ENCODE measurements around the gene ZNF846. TPM values are rescaled to one million over a fixed set of nuclear protein-coding genes. Genes with fewer than 3 reads are reported as not detected.
A peak's percentile ranks its signal among the peaks of the same experiment; 100 is the strongest.
"Not testable (repeated sequence)": the region's sequence is repeated elsewhere in the genome, so short reads cannot be mapped to it uniquely, and the experiment has no call there.

Gene ZNF846
- total RNA-seq, 1 donor from 2014 or later: 19.0 TPM

DNA sequence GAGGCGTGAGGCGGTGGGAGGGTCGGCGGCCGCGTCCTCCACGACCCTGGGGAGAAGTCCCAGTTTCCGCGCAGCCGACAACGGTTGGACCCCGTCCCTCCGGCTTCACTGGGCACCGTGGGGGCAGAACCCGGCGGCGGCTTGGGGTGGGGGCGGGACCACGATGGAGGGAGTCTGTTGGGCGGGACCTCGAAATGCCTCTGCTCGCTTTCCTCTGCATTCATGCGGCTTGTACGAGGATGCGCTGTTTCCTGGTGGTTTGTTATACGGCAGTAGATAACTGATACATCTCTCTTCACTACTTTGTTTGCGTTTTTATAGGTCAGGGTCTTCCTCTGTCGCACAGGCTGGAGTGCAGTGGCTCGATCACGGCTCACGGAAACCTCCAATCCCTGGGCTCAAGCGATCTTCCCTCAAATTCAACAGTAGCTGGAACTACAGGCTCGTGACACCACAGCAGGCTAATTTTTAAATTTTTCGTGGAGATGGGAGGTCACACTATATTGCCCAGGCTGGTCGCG, 24.6 kb upstream of the ZNF846 start:
- peak; percentile 67 for DNase-seq
- TF ChIP-seq, protein P1, sequence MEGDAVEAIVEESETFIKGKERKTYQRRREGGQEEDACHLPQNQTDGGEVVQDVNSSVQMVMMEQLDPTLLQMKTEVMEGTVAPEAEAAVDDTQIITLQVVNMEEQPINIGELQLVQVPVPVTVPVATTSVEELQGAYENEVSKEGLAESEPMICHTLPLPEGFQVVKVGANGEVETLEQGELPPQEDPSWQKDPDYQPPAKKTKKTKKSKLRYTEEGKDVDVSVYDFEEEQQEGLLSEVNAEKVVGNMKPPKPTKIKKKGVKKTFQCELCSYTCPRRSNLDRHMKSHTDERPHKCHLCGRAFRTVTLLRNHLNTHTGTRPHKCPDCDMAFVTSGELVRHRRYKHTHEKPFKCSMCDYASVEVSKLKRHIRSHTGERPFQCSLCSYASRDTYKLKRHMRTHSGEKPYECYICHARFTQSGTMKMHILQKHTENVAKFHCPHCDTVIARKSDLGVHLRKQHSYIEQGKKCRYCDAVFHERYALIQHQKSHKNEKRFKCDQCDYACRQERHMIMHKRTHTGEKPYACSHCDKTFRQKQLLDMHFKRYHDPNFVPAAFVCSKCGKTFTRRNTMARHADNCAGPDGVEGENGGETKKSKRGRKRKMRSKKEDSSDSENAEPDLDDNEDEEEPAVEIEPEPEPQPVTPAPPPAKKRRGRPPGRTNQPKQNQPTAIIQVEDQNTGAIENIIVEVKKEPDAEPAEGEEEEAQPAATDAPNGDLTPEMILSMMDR (IDR thresholded peaks at IDR 0.05; ENCODE audit: partially characterized antibody, unreplicated experiment): no peak

DNA sequence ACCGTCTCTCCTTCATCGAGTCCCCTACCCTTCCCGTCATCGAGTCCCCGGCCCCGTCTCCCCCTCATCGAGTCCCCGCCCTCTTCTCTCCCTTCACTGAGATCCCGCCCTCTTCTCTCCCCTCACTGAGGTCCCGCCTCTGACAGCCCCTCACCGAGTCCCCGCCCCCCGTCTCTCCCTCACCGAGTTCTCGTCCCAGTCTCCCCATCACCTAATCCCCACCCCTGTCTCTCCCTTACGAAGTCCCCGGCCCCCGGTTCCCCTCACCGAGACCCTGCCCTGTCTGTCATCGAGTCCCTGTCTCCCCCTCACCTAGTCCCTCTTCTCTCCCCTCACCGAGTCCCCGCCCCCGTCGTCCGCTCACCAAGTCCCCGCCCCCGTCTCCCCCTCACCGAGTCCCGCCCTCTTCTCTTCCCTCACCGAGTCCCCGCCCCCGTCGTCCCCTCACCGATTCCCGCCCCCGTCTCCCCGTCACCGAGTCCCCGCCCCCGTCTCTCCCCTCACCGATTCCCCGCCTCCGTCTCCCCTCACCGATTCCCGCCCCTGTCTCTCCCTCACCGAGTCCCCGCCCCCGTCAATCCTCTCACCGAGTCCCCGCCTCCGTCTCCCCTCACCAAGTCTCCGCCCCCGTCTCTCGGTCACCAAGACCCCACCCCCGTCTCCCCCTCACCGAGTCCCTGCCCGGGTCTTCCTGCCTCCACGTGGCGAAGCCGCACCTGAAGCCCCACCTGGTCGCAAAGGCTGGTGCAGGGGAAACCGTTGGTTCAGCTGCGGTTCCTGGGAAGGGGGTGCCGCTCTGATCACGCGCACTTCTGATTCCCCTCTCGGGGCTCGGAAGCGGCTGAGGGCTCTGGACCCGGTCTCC, 23.9 kb upstream of the ZNF846 start:
- Mint-ChIP-seq H3K27ac (ENCODE audit: unreplicated experiment) (peak overlapping the region; percentile 55), H3K4me1 (ENCODE audit: low read depth, unreplicated experiment) (peaks cover 4% of the 10 kb centered on the region), H3K4me3 (ENCODE audit: unreplicated experiment) (peak overlapping the region; percentile 87), H3K36me3 (ENCODE audit: unreplicated experiment) (peaks cover 4% of the 10 kb centered on the region), H3K9me3 (ENCODE audit: unreplicated experiment) (peaks cover 5% of the 10 kb centered on the region), H3K27me3 (ENCODE audit: unreplicated experiment) (peaks cover 5% of the 10 kb centered on the region)
- peak; percentile 91 for DNase-seq
- TF ChIP-seq, protein P1 (IDR thresholded peaks at IDR 0.05; ENCODE audit: partially characterized antibody, unreplicated experiment): no peak

More for the DNA sequence above, 24.6 kb upstream of the ZNF846 start:
- peak overlapping the region; percentile 87 for H3K4me3 Mint-ChIP-seq (ENCODE audit: unreplicated experiment)
- H3K36me3 Mint-ChIP-seq (ENCODE audit: unreplicated experiment): peaks cover 4% of the 10 kb centered on the region
- H3K27ac Mint-ChIP-seq (ENCODE audit: unreplicated experiment): peak overlapping the region; percentile 22
- peaks cover 4% of the 10 kb centered on the region for H3K4me1 Mint-ChIP-seq (ENCODE audit: low read depth, unreplicated experiment)
- H3K27me3 Mint-ChIP-seq (ENCODE audit: unreplicated experiment): peaks cover 3% of the 10 kb centered on the region
- H3K9me3 Mint-ChIP-seq (ENCODE audit: unreplicated experiment): peaks cover 5% of the 10 kb centered on the region

DNA sequence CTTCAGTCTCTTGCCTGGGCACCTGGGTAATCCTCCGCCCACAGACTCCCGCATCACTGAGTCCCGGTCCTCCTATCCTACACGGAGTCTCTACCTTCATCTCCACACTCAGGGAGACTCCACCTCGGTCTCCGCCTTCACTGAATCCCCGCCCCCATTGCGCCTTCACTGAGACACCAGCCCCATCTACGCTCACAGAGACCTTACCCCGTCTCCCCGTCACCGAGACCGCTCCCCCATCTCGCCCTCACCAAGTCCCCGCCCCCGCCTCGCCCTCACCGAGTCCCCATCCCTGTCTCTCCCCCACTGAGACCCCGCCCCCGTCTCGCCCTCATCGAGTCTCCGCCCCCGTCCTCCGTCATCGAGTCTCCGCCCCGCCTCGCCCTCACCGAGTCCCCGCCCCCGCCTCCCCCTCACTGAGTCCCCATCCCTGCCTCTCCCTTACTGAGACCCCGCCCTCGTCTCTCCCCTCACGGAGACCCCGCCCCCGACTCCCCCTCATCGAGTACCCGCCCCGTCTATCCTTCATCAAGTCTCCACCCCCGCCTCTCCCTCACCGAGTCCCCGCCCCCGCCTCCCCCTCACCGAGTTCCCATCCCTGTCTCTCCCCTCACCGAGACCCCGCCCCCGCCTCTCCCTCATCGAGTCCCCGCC, 23.1 kb upstream of the ZNF846 start:
- TF ChIP-seq, protein P1 (IDR thresholded peaks at IDR 0.05; ENCODE audit: partially characterized antibody, unreplicated experiment): no peak
- Mint-ChIP-seq H3K36me3 (ENCODE audit: unreplicated experiment) (peaks cover 4% of the 10 kb centered on the region), H3K9me3 (ENCODE audit: unreplicated experiment) (peaks cover 6% of the 10 kb centered on the region), H3K4me1 (ENCODE audit: low read depth, unreplicated experiment) (peaks cover 4% of the 10 kb centered on the region), H3K27ac (ENCODE audit: unreplicated experiment) (peak overlapping the region; percentile 74), H3K27me3 (ENCODE audit: unreplicated experiment) (peaks cover 4% of the 10 kb centered on the region), H3K4me3 (ENCODE audit: unreplicated experiment) (peak overlapping the region; percentile 87)
- peak; percentile 98 for DNase-seq

DNA sequence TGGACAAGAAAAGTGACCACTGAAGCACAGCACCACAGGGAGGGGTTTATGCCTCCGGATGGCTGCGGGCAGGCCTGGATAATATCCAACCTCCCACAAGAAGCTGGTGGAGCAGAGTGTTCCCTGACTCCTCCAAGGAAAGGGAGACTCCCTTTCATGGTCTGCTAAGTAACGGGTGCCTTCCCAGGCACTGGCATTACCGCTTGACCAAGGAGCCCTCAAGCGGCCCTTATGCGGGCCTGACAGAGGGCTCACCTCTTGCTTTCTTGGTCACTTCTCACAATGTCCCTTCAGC, 22.5 kb upstream of the ZNF846 start:
- H3K27ac Mint-ChIP-seq (ENCODE audit: unreplicated experiment); H3K27me3 Mint-ChIP-seq (ENCODE audit: unreplicated experiment); H3K4me1 Mint-ChIP-seq (ENCODE audit: low read depth, unreplicated experiment); H3K9me3 Mint-ChIP-seq (ENCODE audit: unreplicated experiment); H3K36me3 Mint-ChIP-seq (ENCODE audit: unreplicated experiment); DNase-seq: not testable (repeated sequence)
- peak overlapping the region; percentile 87 for H3K4me3 Mint-ChIP-seq (ENCODE audit: unreplicated experiment)

DNA sequence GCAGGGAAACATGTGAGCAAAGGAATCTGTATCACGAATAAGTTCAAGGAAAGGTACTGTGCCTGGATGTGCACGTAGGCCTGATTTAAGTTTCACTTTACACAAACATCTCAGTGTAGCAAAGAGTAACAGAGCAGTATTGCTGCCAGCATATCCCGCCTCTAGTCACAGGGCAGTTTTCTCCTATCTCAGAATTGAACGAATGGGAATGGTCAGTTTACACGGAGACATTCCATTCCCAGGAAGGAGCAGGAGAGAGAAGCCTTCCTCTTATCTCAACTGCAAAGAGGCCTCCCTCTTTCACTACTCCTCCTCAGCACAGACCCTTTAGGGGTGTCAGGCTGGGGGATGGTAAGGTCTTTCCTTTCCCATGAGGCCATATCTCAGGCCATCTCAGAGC, 21.0 kb upstream of the ZNF846 start:
- not testable (repeated sequence) for H3K27ac Mint-ChIP-seq (ENCODE audit: unreplicated experiment); H3K4me1 Mint-ChIP-seq (ENCODE audit: low read depth, unreplicated experiment); H3K9me3 Mint-ChIP-seq (ENCODE audit: unreplicated experiment); DNase-seq; H3K36me3 Mint-ChIP-seq (ENCODE audit: unreplicated experiment)
- Mint-ChIP-seq H3K27me3 (ENCODE audit: unreplicated experiment) (peaks cover 12% of the 10 kb centered on the region), H3K4me3 (ENCODE audit: unreplicated experiment) (peak overlapping the region; percentile 46)

DNA sequence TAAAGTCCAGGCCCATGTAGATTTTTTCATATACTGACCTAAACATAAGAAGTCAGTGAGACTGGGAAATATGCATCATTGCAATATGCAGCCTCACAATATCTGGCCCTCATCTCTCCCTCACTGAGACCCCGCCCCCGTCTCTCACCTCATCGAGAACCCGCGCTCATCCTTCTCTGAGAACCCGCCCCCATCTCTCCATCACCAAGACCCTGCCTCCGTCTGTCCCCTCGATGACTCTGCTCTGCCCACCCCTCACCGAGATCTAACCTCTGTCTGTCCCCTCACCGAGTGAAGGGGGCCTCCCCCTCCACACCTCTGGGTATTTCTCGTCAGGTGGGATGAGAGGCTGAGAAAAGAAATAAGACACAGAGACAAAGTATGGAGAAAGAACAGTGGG, 20.5 kb upstream of the ZNF846 start:
- H3K27me3 Mint-ChIP-seq (ENCODE audit: unreplicated experiment): peaks cover 12% of the 10 kb centered on the region
- TF ChIP-seq, protein P1 (IDR thresholded peaks at IDR 0.05; ENCODE audit: partially characterized antibody, unreplicated experiment): no peak
- H3K4me3 Mint-ChIP-seq (ENCODE audit: unreplicated experiment): peak overlapping the region; percentile 46
- peaks cover 6% of the 10 kb centered on the region for H3K9me3 Mint-ChIP-seq (ENCODE audit: unreplicated experiment)
- H3K4me1 Mint-ChIP-seq (ENCODE audit: low read depth, unreplicated experiment): peaks cover 10% of the 10 kb centered on the region
- no peak for DNase-seq
- no peak overlapping the region for H3K27ac Mint-ChIP-seq (ENCODE audit: unreplicated experiment)
- peaks cover 4% of the 10 kb centered on the region for H3K36me3 Mint-ChIP-seq (ENCODE audit: unreplicated experiment)

DNA sequence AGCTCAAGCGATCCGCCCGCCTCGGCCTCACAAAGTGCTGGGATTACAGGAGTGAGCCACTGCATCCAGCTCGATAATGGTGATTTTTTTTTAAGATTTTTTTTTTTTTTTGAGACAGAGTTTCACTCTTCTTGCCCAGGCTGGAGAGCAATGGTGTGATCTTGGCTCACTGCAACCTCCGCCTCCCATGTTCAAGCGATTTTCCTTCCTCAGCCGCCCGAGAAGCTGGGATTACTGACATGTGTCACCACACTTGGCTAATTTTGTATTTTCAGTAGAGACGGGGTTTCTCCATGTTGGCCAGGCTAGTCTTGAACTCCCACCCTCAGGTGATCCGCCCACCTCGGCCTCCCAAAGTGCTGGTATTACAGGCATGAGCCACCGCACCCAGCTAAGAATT, 20.1 kb upstream of the ZNF846 start:
- not testable (repeated sequence) for H3K4me3 Mint-ChIP-seq (ENCODE audit: unreplicated experiment); H3K36me3 Mint-ChIP-seq (ENCODE audit: unreplicated experiment); DNase-seq; H3K9me3 Mint-ChIP-seq (ENCODE audit: unreplicated experiment); H3K27ac Mint-ChIP-seq (ENCODE audit: unreplicated experiment)
- Mint-ChIP-seq H3K4me1 (ENCODE audit: low read depth, unreplicated experiment) (peaks cover 13% of the 10 kb centered on the region), H3K27me3 (ENCODE audit: unreplicated experiment) (peaks cover 12% of the 10 kb centered on the region)
